GM12878 (cell line): ENCODE results near the gene VSTM2L. TPM values are rescaled to one million over a fixed set of nuclear protein-coding genes. Genes with fewer than 3 reads are reported as not detected.

Source experiments
- ATAC-seq: fragments of 200-7000 bp; cut with Tn5 transposase; 3 replicates; pipeline ENCODE4 v1.9.1; 2020; ENCODE audit warnings: mild to moderate bottlenecking, moderate library complexity
- BruUV-seq: library from RNA; stranded (reverse); fragments of 400-500 nt; replicated peaks from 2 replicates; lab custom pipeline; 2021; lab: Mats Ljungman, UMichigan
- CTCF ChIA-PET: fragments of 300-600 bp; sonication (Branson Sonifier 250); formaldehyde crosslinking; extraction: SDS; loops from one replicate; lab custom pipeline; 2021; ENCODE audit warnings: inconsistent platforms; lab: Yijun Ruan, JAX
- POLR2A ChIA-PET: fragments of 350-600 bp; formaldehyde crosslinking; extraction: SDS; loops from one replicate; lab custom pipeline; 2021; ENCODE audit warnings: inconsistent platforms; lab: Charles Lee
- RAD21 ChIA-PET: fragments of 300-600 bp; sonication (Branson Sonifier 250); formaldehyde crosslinking; loops from one replicate; lab custom pipeline; 2023; ENCODE audit warnings: antibody characterized with exemption; ENCODE audit not compliant: unreplicated experiment; lab: Charles Lee
- SMC1A ChIA-PET: fragments of 300-600 bp; sonication (Branson Sonifier 250); formaldehyde crosslinking; loops from one replicate; lab custom pipeline; 2023; ENCODE audit not compliant: unreplicated experiment, uncharacterized antibody; lab: Charles Lee
- DNase-seq: peaks from one replicate; pipeline ENCODE4 v3.0.0-alpha.2; 2011; ENCODE audit warnings: low read depth, low spot score
- FAIRE-seq: peaks from 3 replicates; lab custom pipeline; 2011; peaks lifted over from hg19 to GRCh38; lab: Jason Lieb, UNC
- H2AFZ ChIP-seq: 2 replicates; pipeline ENCODE4 v1.6.0; 2011; ENCODE audit warnings: low read depth, low read length, control low read depth; ENCODE audit not compliant: control insufficient read depth
- H3K27ac ChIP-seq: 2 replicates; pipeline ENCODE4 v1.5.1; 2011; ENCODE audit warnings: control low read depth; ENCODE audit not compliant: control insufficient read depth, insufficient read depth
- H3K27me3 ChIP-seq, 2 experiments: replicated peaks in 1 of 2; 2 replicates each; pipeline versions ENCODE4 v1.6.0 to v1.6.1; 2011; ENCODE audit warnings: low read length in 1 of 2; ENCODE audit not compliant: control insufficient read depth in 2 of 2, insufficient read depth in 2 of 2
- H3K36me3 ChIP-seq, 2 experiments: 2 replicates each; pipeline ENCODE4 v1.5.1; 2011; ENCODE audit warnings: low read length in 1 of 2; ENCODE audit not compliant: control insufficient read depth in 2 of 2, insufficient read depth in 2 of 2
- H3K4me1 ChIP-seq: 2 replicates; pipeline ENCODE4 v1.6.1; 2011; ENCODE audit warnings: mild to moderate bottlenecking, low read length, moderate library complexity, mixed read lengths; ENCODE audit not compliant: control insufficient read depth, insufficient read depth
- H3K4me2 ChIP-seq: 2 replicates; pipeline ENCODE4 v1.6.0; 2011; ENCODE audit warnings: control low read depth; ENCODE audit not compliant: control insufficient read depth, insufficient read depth
- H3K4me3 ChIP-seq: fragments of 200-600 bp; sonication (generic); 2 replicates; pipeline ENCODE4 v1.5.1; 2016
- H3K79me2 ChIP-seq: 2 replicates; pipeline ENCODE4 v1.6.0; 2011; ENCODE audit warnings: low read length; ENCODE audit not compliant: control insufficient read depth, insufficient read depth
- H3K9ac ChIP-seq: 2 replicates; pipeline ENCODE4 v1.8.0; 2011; ENCODE audit warnings: low read length, control low read depth, mixed read lengths; ENCODE audit not compliant: control insufficient read depth, insufficient read depth
- H3K9me3 ChIP-seq: replicated peaks from 3 replicates; pipeline ENCODE4 v1.5.1; 2011; ENCODE audit warnings: mild to moderate bottlenecking, low read length; ENCODE audit not compliant: control insufficient read depth, insufficient read depth
- H4K20me1 ChIP-seq: 2 replicates; pipeline ENCODE4 v1.6.0; 2011; ENCODE audit not compliant: control insufficient read depth, insufficient read depth
- BRCA1 ChIP-seq: IDR thresholded peaks from 2 replicates; pipeline ENCODE4 v1.6.1; 2011; ENCODE audit warnings: low read depth, low read length, improper control_type of control experiment
- CREM ChIP-seq: IDR thresholded peaks from 2 replicates; pipeline ENCODE4 v1.6.1; 2014; ENCODE audit warnings: antibody characterized with exemption, low read depth
- CUX1 ChIP-seq: IDR thresholded peaks from 2 replicates; pipeline ENCODE4 v1.6.1; 2012; ENCODE audit warnings: improper control_type of control experiment, low read depth, low read length; ENCODE audit not compliant: insufficient replicate concordance
- IRF3 ChIP-seq: fragments of 450-650 bp; IDR thresholded peaks from 2 replicates; pipeline ENCODE4 v1.6.1; 2014; ENCODE audit warnings: mild to moderate bottlenecking
- MYB ChIP-seq: fragments of 150-350 bp; IDR thresholded peaks from 2 replicates; pipeline ENCODE4 v1.6.1; 2014; ENCODE audit warnings: mild to moderate bottlenecking, low read depth, low read length, borderline replicate concordance
- POLR2AphosphoS5 ChIP-seq: IDR thresholded peaks from 2 replicates; pipeline ENCODE4 v1.6.1; 2011; ENCODE audit warnings: mild to moderate bottlenecking, low read length, inconsistent platforms
- RAD51 ChIP-seq: fragments of 450-650 bp; IDR thresholded peaks from 2 replicates; pipeline ENCODE4 v1.6.1; 2016; ENCODE audit warnings: moderate library complexity, mild to moderate bottlenecking, inconsistent platforms
- ZBTB33 ChIP-seq: fragments of 450-650 bp; IDR thresholded peaks from 2 replicates; pipeline ENCODE4 v1.6.1; 2017; ENCODE audit warnings: mild to moderate bottlenecking
- ZZZ3 ChIP-seq: IDR thresholded peaks from 2 replicates; pipeline ENCODE4 v1.6.1; 2011; ENCODE audit warnings: low read depth; ENCODE audit not compliant: control insufficient read depth, insufficient read length
- WGBS: methylation state at CpG from one replicate; pipeline ENCODE4 v1.1.6; 2016; ENCODE audit warnings: low lambda C conversion rate; ENCODE audit not compliant: insufficient replicate concordance, insufficient coverage; ENCODE audit errors: missing lambda C conversion rate; 5-methylcytosine and 5-hydroxymethylcytosine counted together
- in situ Hi-C: fragments of 300-500 bp; cut with MboI; formaldehyde crosslinking; loops from 9 replicates; pipeline ENCODE4 v1.14.3; 2018; ENCODE audit warnings: mixed read lengths
- intact Hi-C: fragments of 100-400 bp; cut with micrococcal nuclease; formaldehyde crosslinking; loops from one replicate; pipeline ENCODE4 v1.14.2; 2022; ENCODE audit not compliant: unreplicated experiment
- polyA plus RNA-seq, 11 experiments: library from polyadenylated mRNA; depleted of rRNA in 4 of 11; unstranded in 6 of 11; stranded (reverse) in 5 of 11; fragments of >200 nt; fragmentation: Nextera tagmentation in 4 of 11; fragmentation: Illumina TruSeq in 1 of 11; extraction: Ambion mirVana in 4 of 11; extraction: Trizol in 1 of 11; gene quantifications; 1 replicate in 1 of 11; 2 replicates in 10 of 11; pipeline versions ENCODE4 v1.2.1 to v1.2.3, GENCODE V29; 2011 to 2016; ENCODE audit warnings: inconsistent platforms in 2 of 11, missing spikeins in 2 of 11, low read depth in 1 of 11
- total RNA-seq, 4 experiments: library from RNA; depleted of rRNA in 3 of 4; stranded (reverse); fragments of >200 nt in 3 of 4; fragmentation: Illumina TruSeq in 1 of 4; extraction: Trizol in 1 of 4; gene quantifications; 2 replicates each; pipeline versions ENCODE4 v1.2.1 to v1.2.3, GENCODE V29; 2013 to 2021
- TF ChIP-seq, protein P1 (sequence below): IDR thresholded peaks from 2 replicates; pipeline ENCODE4 v1.6.1; 2012; ENCODE audit warnings: low read length, inconsistent platforms
- TF ChIP-seq, protein P2 (sequence below): fragments of 450-650 bp; IDR thresholded peaks from 2 replicates; pipeline ENCODE4 v1.6.1; 2017; ENCODE audit warnings: mild to moderate bottlenecking, low read depth, inconsistent platforms; ENCODE audit not compliant: poor library complexity, severe bottlenecking

The VSTM2L gene
- total and polyA plus RNA-seq, 10 of the 15 experiments (the other 5 are each of a cell fraction or from before 2014, with no cell fraction given): 0.05 to 1.5 (median 0.63) TPM; not detected in 2

DNA sequence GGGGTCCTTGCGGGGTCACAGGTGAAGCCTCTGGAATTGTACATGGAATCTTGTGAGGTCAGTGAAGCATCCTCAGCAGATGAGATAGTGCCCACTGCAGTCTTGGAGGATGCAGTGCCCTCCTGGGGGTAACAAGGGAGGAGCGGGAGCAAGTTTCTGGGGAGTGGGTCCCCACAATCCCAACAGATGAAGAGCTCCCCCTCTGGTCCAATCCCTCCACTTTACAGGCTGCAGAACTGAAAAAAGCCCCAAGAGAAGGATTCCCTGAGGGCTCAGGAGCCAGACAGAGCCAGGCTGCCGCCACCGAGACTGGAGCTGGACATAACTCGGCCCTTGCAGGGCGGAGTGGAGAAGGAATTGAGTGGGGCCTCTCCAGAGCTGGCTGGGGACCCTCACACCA is 77.9 kb downstream of the VSTM2L start (continued):
- TF ChIP-seq BRCA1 (no peak), IRF3 (no peak), ZZZ3 (no peak)

DNA sequence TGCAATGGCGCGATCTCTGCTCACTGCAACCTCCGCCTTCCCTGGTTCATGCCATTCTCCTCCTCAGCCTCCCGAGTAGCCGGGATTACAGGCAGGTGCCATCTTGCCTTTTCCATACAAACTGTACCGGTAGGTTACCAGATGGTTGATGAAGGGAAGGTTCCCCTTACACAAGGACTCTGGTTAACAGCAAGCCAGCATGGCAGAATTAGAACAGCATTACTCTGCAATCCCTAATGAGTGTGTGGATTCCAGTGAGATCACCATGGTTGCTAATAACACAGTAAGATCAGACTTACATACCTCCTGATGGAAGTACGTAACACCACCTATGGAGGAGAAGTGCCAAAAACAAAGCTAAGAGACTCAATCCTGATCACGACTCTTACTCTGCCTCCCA is 78.6 kb downstream of the VSTM2L start:
- no peak for FAIRE-seq
- no peak for DNase-seq
- H3K4me3 ChIP-seq: no peak overlapping the region
- H3K4me1 ChIP-seq: no peaks in the 10 kb centered on the region
- intact Hi-C loops (no loop called here), in situ Hi-C loops (no loop called here)
- no peaks in the 10 kb centered on the region for H3K27me3 ChIP-seq
- ChIA-PET SMC1A (no interaction called here), CTCF (no interaction called here), RAD21 (no interaction called here), POLR2A (interaction anchor here (0.6 kb wide), 1 partner anchor 254 kb away, joined by 3 read pairs; no protein-coding TSS in a partner anchor)
- H3K4me2 ChIP-seq: no peak overlapping the region
- H3K79me2 ChIP-seq: no peaks in the 10 kb centered on the region
- H2AFZ ChIP-seq: no peak overlapping the region
- H3K9ac ChIP-seq: no peak overlapping the region
- no TSS peak for BruUV-seq
- no peak overlapping the region for H3K27ac ChIP-seq
- no peaks in the 10 kb centered on the region for H4K20me1 ChIP-seq
- ATAC-seq: no peak
- no peaks in the 10 kb centered on the region; a peak in 2 of 4 replicates for H3K36me3 ChIP-seq
- no peaks in the 10 kb centered on the region for H3K9me3 ChIP-seq
- 95% methylated on average over 5 of the region's 8 CpGs for WGBS
- no peak for TF ChIP-seq POLR2AphosphoS5
- no peak for TF ChIP-seq CREM
- TF ChIP-seq RAD51: no peak
- no peak for TF ChIP-seq ZBTB33
- TF ChIP-seq, protein P1, sequence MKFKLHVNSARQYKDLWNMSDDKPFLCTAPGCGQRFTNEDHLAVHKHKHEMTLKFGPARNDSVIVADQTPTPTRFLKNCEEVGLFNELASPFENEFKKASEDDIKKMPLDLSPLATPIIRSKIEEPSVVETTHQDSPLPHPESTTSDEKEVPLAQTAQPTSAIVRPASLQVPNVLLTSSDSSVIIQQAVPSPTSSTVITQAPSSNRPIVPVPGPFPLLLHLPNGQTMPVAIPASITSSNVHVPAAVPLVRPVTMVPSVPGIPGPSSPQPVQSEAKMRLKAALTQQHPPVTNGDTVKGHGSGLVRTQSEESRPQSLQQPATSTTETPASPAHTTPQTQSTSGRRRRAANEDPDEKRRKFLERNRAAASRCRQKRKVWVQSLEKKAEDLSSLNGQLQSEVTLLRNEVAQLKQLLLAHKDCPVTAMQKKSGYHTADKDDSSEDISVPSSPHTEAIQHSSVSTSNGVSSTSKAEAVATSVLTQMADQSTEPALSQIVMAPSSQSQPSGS: no peak
- TF ChIP-seq CUX1: no peak
- TF ChIP-seq, protein P2, sequence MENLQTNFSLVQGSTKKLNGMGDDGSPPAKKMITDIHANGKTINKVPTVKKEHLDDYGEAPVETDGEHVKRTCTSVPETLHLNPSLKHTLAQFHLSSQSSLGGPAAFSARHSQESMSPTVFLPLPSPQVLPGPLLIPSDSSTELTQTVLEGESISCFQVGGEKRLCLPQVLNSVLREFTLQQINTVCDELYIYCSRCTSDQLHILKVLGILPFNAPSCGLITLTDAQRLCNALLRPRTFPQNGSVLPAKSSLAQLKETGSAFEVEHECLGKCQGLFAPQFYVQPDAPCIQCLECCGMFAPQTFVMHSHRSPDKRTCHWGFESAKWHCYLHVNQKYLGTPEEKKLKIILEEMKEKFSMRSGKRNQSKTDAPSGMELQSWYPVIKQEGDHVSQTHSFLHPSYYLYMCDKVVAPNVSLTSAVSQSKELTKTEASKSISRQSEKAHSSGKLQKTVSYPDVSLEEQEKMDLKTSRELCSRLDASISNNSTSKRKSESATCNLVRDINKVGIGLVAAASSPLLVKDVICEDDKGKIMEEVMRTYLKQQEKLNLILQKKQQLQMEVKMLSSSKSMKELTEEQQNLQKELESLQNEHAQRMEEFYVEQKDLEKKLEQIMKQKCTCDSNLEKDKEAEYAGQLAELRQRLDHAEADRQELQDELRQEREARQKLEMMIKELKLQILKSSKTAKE: no peak
- TF ChIP-seq MYB: no peak
